K562 (cell line): ENCODE data around the gene PCID2. TPM values are rescaled to one million over a fixed set of nuclear protein-coding genes. Genes with fewer than 3 reads are reported as not detected.

ENCODE experiments used
- ATAC-seq: fragments of 200-7000 bp; cut with Tn5 transposase; 3 replicates; pipeline ENCODE4 v1.9.1; 2020; ENCODE audit warnings: moderate library complexity
- BruUV-seq: library from RNA; stranded (reverse); fragments of 400-500 nt; replicated peaks from 2 replicates; lab custom pipeline; 2021; lab: Mats Ljungman, UMichigan
- CTCF ChIA-PET: fragments of 300-600 bp; formaldehyde crosslinking; extraction: SDS; loops from one replicate; lab custom pipeline; 2021; ENCODE audit warnings: low intra/inter-chr PET ratio; lab: Yijun Ruan, JAX
- POLR2A ChIA-PET: fragments of 300-600, 350-650 bp; sonication (Branson Sonifier 250); formaldehyde crosslinking; extraction: SDS; loops from one replicate; lab custom pipeline; 2021; ENCODE audit warnings: antibody characterized with exemption, inconsistent platforms; lab: Yijun Ruan, JAX
- DNase-seq, 4 experiments: peaks; one replicate each; pipeline versions ENCODE4 v3.0.0 to v3.0.0-alpha.2; 2011 to 2018; ENCODE audit warnings: low spot score in 3 of 4, mixed read lengths in 3 of 4; ENCODE audit errors: extremely low read depth in 1 of 4
- FAIRE-seq: peaks from 2 replicates; lab custom pipeline; 2011; peaks lifted over from hg19 to GRCh38; lab: Jason Lieb, UNC
- H2AFZ ChIP-seq: 2 replicates; pipeline ENCODE4 v1.6.0; 2011; ENCODE audit warnings: low read depth, low read length, control low read depth, inconsistent platforms
- H3K27ac ChIP-seq: fragments of 200-600 bp; 3 replicates; pipeline ENCODE4 v1.8.0; 2011; ENCODE audit warnings: low read depth, mild to moderate bottlenecking, control low read depth, inconsistent platforms, low read length, moderate library complexity, mixed read lengths; ENCODE audit errors: extremely low read depth
- H3K27me3 ChIP-seq, 2 experiments: fragments of 300-600 bp in 1 of 2; 2 replicates in 1 of 2; 3 replicates in 1 of 2; pipeline versions ENCODE4 v1.6.0 to v1.8.0; 2011; ENCODE audit warnings: inconsistent platforms in 2 of 2, low read length in 2 of 2, mild to moderate bottlenecking in 1 of 2, mixed read lengths in 1 of 2, moderate library complexity in 1 of 2; ENCODE audit not compliant: control insufficient read depth in 2 of 2, insufficient read depth in 2 of 2
- H3K36me3 ChIP-seq: fragments of 300-600 bp; 3 replicates; pipeline ENCODE4 v1.8.0; 2011; ENCODE audit warnings: mild to moderate bottlenecking, low read length, inconsistent platforms; ENCODE audit not compliant: control insufficient read depth, insufficient read depth
- H3K4me1 ChIP-seq, 2 experiments: fragments of 200-600 bp in 1 of 2; replicated peaks in 1 of 2; 2 replicates in 1 of 2; 3 replicates in 1 of 2; pipeline versions ENCODE4 v1.5.1 to v1.8.0; 2011; ENCODE audit warnings: inconsistent platforms in 2 of 2, low read length in 2 of 2, mild to moderate bottlenecking in 1 of 2, mixed read lengths in 1 of 2, moderate library complexity in 1 of 2; ENCODE audit not compliant: control insufficient read depth in 2 of 2, insufficient read depth in 2 of 2
- H3K4me2 ChIP-seq: 2 replicates; pipeline ENCODE4 v1.6.1; 2011; ENCODE audit warnings: low read length, control low read depth, inconsistent platforms, mixed read lengths; ENCODE audit not compliant: insufficient read depth
- H3K4me3 ChIP-seq: fragments of 200-600 bp; sonication (generic), shearing (Covaris generic); 2 replicates; pipeline ENCODE4 v1.5.1; 2016; ENCODE audit warnings: control low read depth, inconsistent platforms
- H3K79me2 ChIP-seq: fragments of 200-600 bp; 3 replicates; pipeline ENCODE4 v1.8.0; 2011; ENCODE audit warnings: low read length, inconsistent platforms; ENCODE audit not compliant: control insufficient read depth, insufficient read depth
- H3K9ac ChIP-seq, 2 experiments: 2 replicates each; pipeline versions ENCODE4 v1.6.0 to v1.6.1; 2011; ENCODE audit warnings: low read depth in 2 of 2, low read length in 2 of 2, control low read depth in 1 of 2, inconsistent platforms in 1 of 2, mild to moderate bottlenecking in 1 of 2, mixed read lengths in 1 of 2; ENCODE audit not compliant: insufficient read depth in 1 of 2
- H3K9me1 ChIP-seq: one replicate; pipeline ENCODE4 v1.6.0; 2011; ENCODE audit warnings: inconsistent platforms, mild to moderate bottlenecking, low read length, moderate library complexity; ENCODE audit not compliant: control insufficient read depth, insufficient read depth
- H3K9me3 ChIP-seq: replicated peaks from 2 replicates; pipeline ENCODE4 v1.5.1; 2011; ENCODE audit warnings: low read depth, low read length, inconsistent platforms; ENCODE audit not compliant: control insufficient read depth, insufficient read depth
- H4K20me1 ChIP-seq: replicated peaks from 2 replicates; pipeline ENCODE4 v1.6.1; 2011; ENCODE audit warnings: low read length, inconsistent platforms, mixed read lengths; ENCODE audit not compliant: control insufficient read depth, insufficient read depth
- ATF7 ChIP-seq: fragments of 450-650 bp; IDR thresholded peaks from 2 replicates; pipeline ENCODE4 v1.7.1; 2014; ENCODE audit warnings: mild to moderate bottlenecking, moderate library complexity
- BACH1 ChIP-seq: fragments of 200-800 bp; sonication (Bioruptor generic); IDR thresholded peaks from 2 replicates; pipeline ENCODE4 v1.6.1; 2016; ENCODE audit warnings: missing genetic modification characterization, missing compliant biosample characterization
- CTBP1 ChIP-seq: fragments of 450-650 bp; IDR thresholded peaks from 2 replicates; pipeline ENCODE4 v1.6.1; 2016; ENCODE audit warnings: borderline replicate concordance
- HNRNPK ChIP-seq: fragments of 200-400 bp; formaldehyde crosslinking; IDR thresholded peaks from one replicate; pipeline ENCODE4 v1.6.1; 2018; ENCODE audit warnings: mild to moderate bottlenecking, low read depth, low read length; ENCODE audit not compliant: poor library complexity, severe bottlenecking
- ZFP36 ChIP-seq: fragments of 150-350 bp; IDR thresholded peaks from 2 replicates; pipeline ENCODE4 v1.6.1; 2018; ENCODE audit warnings: low read length, low read depth; ENCODE audit not compliant: partially characterized antibody
- ZNF174 ChIP-seq: fragments of 250-450 bp; sonication (Bioruptor Pico); IDR thresholded peaks from 2 replicates; pipeline ENCODE4 v1.4.0; 2020; ENCODE audit warnings: mild to moderate bottlenecking
- ZNF217 ChIP-seq: sonication (generic); formaldehyde crosslinking; IDR thresholded peaks from 2 replicates; pipeline ENCODE4 v1.8.0; 2022; ENCODE audit warnings: mild to moderate bottlenecking, missing genetic modification reagents
- WGBS: fragments of 100-300 bp; shearing (Covaris generic); methylation state at CpG from one replicate; pipeline ENCODE4 v1.1.6; 2016; ENCODE audit warnings: low coverage, mixed read lengths; ENCODE audit not compliant: insufficient coverage; ENCODE audit errors: missing lambda C conversion rate; 5-methylcytosine and 5-hydroxymethylcytosine counted together
- in situ Hi-C: fragments of 300-500 bp; cut with MboI; formaldehyde crosslinking; loops from 4 replicates; pipeline ENCODE4 v1.15.0; 2018; ENCODE audit warnings: inconsistent platforms, mixed read lengths
- intact Hi-C: fragments of 100-400 bp; cut with micrococcal nuclease; formaldehyde crosslinking; loops from 2 replicates; pipeline ENCODE4 v1.14.2; 2022
- polyA plus RNA-seq, 8 experiments: library from polyadenylated mRNA; depleted of rRNA in 4 of 8; stranded (reverse) in 5 of 8; unstranded in 3 of 8; fragments of >200 nt; fragmentation: Nextera tagmentation in 2 of 8; fragmentation: Illumina TruSeq in 1 of 8; extraction: Ambion mirVana in 2 of 8; extraction: Trizol in 1 of 8; gene quantifications; 2 replicates each; pipeline versions ENCODE4 v1.2.1 to v1.2.3, GENCODE V29; 2011 to 2014; ENCODE audit warnings: inconsistent platforms in 1 of 8, missing spikeins in 1 of 8
- total RNA-seq, 7 experiments: library from RNA; depleted of rRNA in 6 of 7; stranded (reverse); fragments of >200 nt in 6 of 7; fragmentation: Illumina TruSeq in 2 of 7; extraction: Trizol in 2 of 7; gene quantifications; 2 replicates each; pipeline versions ENCODE4 v1.2.1 to v1.2.3, GENCODE V29; 2011 to 2021; ENCODE audit warnings: low replicate concordance in 1 of 7
- TF ChIP-seq, protein P1 (sequence below): fragments of 200-800 bp; sonication (Bioruptor generic); IDR thresholded peaks from 2 replicates; pipeline ENCODE4 v1.6.1; 2017; ENCODE audit warnings: missing genetic modification characterization, missing compliant biosample characterization
- TF ChIP-seq, protein P2 (sequence below), 2 experiments: fragments of 250-450 bp in 1 of 2; fragments of 450-650 bp in 1 of 2; sonication (Bioruptor Pico) in 1 of 2; IDR thresholded peaks; 2 replicates each; pipeline versions ENCODE4 v1.6.1 to v1.8.0; 2016 to 2021; ENCODE audit warnings: mild to moderate bottlenecking in 2 of 2, moderate library complexity in 2 of 2, missing compliant biosample characterization in 1 of 2, missing genetic modification characterization in 1 of 2
- TF ChIP-seq, protein P3 (sequence below): IDR thresholded peaks from 3 replicates; pipeline ENCODE4 v1.6.1; 2011; ENCODE audit warnings: borderline replicate concordance, mild to moderate bottlenecking, moderate library complexity; ENCODE audit not compliant: insufficient read length; ENCODE audit errors: extremely low read depth

Gene PCID2
- total and polyA plus RNA-seq, 9 of the 15 experiments (the other 6 are each of a cell fraction or from before 2014, with no cell fraction given) = 39.6 to 117 (median 59.6) TPM

DNA sequence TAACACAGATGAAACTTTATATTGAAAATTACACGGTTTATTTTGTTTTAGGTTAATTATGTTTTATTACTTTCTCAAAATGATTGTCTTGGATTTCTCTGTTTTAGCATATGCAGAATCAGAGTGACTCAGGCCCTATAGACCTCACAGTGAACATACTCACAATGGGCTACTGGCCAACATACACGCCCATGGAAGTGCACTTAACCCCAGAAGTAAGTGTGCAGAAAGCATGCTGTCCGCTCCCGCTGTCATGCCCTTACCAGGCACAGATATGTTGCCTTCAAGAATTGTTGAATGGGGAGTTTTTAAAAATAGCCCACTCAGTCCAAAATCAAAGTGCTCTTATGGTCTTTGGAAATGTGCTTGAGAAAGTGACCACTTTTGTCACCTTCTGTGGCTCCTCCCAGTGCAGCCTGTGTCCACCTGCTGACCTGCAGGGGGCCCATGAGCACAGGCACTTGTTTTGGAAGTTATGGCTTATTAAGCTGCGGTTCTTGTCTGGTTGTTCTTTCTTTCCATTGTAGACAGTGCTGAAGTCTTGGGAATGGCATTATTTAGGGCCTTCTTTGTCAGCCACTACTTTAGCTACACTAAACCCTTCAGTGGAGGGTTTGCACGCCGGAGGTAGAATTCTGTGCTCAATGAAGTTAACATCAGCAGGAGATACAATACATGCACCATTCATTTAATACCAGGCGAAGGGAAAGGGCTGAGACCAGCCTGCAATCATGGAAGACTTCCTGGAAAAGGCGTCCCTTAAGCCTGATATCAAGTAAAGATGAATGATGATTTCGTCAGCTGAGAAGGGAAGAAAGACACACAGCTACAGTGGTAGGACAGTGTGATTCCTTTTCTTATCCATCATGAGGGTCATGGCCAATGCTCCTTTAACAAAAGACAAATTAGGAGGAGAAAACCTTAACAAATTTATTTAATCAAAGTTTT lies 37.7 kb upstream of the PCID2 start:
- Histone ChIP-seq H3K9ac (no peak overlapping the region), H3K4me2 (no peak overlapping the region), H3K4me3 (no peak overlapping the region), H2AFZ (no peak overlapping the region), H4K20me1 (no peaks in the 10 kb centered on the region), H3K27me3 (no peaks in the 10 kb centered on the region), H3K4me1 (no peaks in the 10 kb centered on the region), H3K9me1 (no peaks in the 10 kb centered on the region), H3K27ac (no peak overlapping the region), H3K36me3 (peaks cover 92% of the 10 kb centered on the region; the same call in 2 of the 3 replicates), H3K79me2 (no peaks in the 10 kb centered on the region), H3K9me3 (no peaks in the 10 kb centered on the region)
- intact Hi-C loops = no loop called here
- DNase-seq = peak in 2 of 4 experiments; percentile 22 to 32
- ATAC-seq = peak; percentile 72
- ChIA-PET POLR2A (no interaction called here), CTCF (interaction anchor here (1.3 kb wide), 1 partner anchor 148 kb away, joined by 6 read pairs; no protein-coding TSS in a partner anchor)
- FAIRE-seq = no peak
- in situ Hi-C loops = no loop called here
- WGBS = 69% methylated on average over 8 of the region's 10 CpGs
- no TSS peak for BruUV-seq
- no peak for TF ChIP-seq HNRNPK
- TF ChIP-seq, protein P1, sequence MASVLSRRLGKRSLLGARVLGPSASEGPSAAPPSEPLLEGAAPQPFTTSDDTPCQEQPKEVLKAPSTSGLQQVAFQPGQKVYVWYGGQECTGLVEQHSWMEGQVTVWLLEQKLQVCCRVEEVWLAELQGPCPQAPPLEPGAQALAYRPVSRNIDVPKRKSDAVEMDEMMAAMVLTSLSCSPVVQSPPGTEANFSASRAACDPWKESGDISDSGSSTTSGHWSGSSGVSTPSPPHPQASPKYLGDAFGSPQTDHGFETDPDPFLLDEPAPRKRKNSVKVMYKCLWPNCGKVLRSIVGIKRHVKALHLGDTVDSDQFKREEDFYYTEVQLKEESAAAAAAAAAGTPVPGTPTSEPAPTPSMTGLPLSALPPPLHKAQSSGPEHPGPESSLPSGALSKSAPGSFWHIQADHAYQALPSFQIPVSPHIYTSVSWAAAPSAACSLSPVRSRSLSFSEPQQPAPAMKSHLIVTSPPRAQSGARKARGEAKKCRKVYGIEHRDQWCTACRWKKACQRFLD (CRISPR knock-in tag) = no peak
- no peak for TF ChIP-seq ATF7
- peak; percentile 96 for TF ChIP-seq ZFP36
- TF ChIP-seq, protein P2, sequence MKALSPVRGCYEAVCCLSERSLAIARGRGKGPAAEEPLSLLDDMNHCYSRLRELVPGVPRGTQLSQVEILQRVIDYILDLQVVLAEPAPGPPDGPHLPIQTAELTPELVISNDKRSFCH (CRISPR knock-in tag; IDR thresholded peaks at IDR 0.05) = no peak
- TF ChIP-seq, protein P2 (tag; IDR thresholded peaks at IDR 0.05) = no peak
- no peak for TF ChIP-seq ZNF217 (CRISPR knock-in tag)
- TF ChIP-seq, protein P3, sequence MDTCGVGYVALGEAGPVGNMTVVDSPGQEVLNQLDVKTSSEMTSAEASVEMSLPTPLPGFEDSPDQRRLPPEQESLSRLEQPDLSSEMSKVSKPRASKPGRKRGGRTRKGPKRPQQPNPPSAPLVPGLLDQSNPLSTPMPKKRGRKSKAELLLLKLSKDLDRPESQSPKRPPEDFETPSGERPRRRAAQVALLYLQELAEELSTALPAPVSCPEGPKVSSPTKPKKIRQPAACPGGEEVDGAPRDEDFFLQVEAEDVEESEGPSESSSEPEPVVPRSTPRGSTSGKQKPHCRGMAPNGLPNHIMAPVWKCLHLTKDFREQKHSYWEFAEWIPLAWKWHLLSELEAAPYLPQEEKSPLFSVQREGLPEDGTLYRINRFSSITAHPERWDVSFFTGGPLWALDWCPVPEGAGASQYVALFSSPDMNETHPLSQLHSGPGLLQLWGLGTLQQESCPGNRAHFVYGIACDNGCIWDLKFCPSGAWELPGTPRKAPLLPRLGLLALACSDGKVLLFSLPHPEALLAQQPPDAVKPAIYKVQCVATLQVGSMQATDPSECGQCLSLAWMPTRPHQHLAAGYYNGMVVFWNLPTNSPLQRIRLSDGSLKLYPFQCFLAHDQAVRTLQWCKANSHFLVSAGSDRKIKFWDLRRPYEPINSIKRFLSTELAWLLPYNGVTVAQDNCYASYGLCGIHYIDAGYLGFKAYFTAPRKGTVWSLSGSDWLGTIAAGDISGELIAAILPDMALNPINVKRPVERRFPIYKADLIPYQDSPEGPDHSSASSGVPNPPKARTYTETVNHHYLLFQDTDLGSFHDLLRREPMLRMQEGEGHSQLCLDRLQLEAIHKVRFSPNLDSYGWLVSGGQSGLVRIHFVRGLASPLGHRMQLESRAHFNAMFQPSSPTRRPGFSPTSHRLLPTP = no peak
- no peak for TF ChIP-seq BACH1 (tag)
- no peak for TF ChIP-seq ZNF174 (CRISPR knock-in tag)
- no peak for TF ChIP-seq CTBP1
